HG02943 (cell line): ENCODE measurements around the gene WBP11.

Experiments
- ATAC-seq: cut with Tn5 transposase; IDR thresholded peaks from one replicate; pipeline ENCODE4 v1.9.1; 2021; ENCODE audit warnings: mild to moderate bottlenecking, low read depth, moderate library complexity; ENCODE audit not compliant: unreplicated experiment

WBP11 gene

GRCh38 chr12:14803011-14803829, at the start of gene WBP11, which contains the start of gene C12orf60:
TSS of gene WBP11 (minus strand) at chr12:14803478. CDS start at chr12:14801383, 2,095 bp downstream.
TSS of gene C12orf60 (plus strand) at chr12:14803670. CDS start at chr12:14822936, 19,266 bp downstream.
- ATAC-seq, result peak; percentile 99

DNA sequence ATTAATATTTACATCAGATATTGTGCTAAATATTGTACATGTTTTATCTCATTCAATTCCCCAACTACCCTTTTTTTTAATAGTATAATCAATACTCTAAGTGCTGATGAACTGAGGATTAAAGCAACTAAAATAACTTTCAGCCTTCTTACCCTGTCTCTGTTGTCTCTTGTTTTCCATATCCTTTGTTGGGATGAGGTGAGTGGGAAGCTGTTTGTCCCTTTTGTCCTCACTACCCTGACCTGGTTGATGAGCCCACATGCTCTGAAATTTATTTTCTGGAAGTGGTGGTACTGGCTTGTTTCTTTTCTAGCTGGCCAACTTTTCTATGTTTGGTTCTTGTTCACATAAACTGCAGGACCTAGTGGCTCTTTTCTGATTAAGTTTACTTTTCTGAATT, 49.6 kb upstream of the WBP11 start:
- ATAC-seq, result no peak

DNA sequence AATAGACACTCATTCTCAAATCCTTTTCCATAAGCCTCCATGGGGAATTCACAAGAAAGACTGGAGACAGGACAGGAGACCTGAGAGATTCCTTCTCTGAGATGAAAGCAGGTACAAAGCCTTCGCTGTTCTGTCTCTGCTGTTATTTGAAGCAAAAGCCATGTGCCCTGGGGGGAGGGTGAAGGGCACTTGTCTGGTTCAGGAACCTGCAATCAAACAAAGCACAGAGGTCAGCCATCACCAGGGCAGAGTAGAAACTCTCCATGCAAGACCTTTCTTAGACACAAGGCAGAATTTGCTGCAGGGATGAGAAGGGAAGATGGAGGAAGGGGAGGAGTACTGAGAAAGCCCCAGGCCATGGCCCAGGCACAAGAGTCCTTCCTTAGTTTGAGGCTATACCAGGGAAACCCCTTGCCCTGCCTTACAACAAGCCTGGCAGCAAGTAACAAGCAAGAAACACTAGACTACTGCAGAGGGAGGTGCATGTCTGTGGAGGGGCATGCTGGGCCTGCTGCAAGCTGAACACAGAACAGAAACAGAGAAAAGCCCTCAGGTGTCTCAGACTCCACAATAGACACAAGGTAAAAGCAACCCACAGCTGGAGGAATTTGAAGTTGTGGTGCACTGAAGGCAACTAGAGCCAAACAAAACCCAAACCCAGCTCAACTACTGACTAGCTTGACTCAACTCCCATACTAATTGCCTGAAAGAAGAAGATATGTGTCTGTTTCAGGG, 47.8 kb upstream of the WBP11 start:
- no peak for ATAC-seq

GRCh38 chr12:14849661-14850060, 46.4 kb upstream of the WBP11 start:
- no peak for ATAC-seq

GRCh38 chr12:14846876-14847580, 43.8 kb upstream of the WBP11 start:
- no peak for ATAC-seq

DNA sequence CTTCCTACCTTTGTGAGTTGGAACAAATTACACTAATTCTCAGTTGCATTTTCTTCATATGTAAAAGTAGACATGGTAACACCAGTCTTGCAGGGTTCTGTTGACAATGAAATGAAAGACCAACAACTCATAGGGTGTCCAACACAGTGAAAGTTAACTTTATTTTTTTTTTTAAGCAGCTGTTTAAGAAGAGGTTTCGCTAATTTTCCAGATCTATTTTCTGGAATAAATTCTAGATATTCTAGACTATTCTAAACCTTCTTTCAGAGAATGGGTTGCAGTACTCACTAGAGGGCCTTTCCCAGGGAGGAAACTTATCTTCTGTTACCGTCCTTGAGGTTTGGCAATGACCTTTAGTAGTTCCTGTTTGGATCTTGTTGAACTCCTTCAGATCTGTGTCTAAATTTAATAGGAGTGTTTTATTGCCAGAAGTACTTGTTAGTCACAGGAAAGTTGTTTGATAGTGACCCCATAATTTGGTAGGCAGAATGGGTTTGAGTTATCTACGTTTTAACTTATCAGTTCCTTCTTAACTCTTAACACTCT, 42.8 kb upstream of the WBP11 start:
- no peak for ATAC-seq

- ATAC-seq, result no peak
Observed at GRCh38 chr12:14845350-14845750, 42.1 kb upstream of the WBP11 start.

- no peak for ATAC-seq
Observed at GRCh38 chr12:14844401-14844800, 41.1 kb upstream of the WBP11 start.

DNA sequence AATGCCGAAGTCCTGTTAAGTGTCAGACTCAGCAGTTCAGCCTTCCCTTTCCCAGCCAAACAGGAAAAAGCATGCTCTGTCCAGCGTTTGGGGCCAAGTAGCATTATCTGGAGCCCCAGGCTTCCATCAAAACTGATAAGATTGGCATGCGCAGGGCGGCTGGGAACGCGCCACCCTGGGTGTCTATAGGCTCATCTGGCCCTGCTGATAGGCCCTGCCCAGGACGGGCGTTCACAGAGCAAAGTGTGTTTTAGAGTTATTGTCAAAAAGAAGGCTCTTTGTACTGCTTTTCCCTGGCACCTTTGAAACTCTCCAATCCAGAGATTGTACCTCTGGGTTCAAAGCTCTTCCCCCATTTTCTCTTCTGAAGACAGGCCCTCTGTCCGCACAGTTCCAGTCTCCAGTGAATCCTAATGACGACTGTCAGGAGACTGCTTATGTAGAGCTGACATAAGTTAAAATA, 40.2 kb upstream of the WBP11 start, which contains the start of gene ART4:
ART4 (minus strand) TSS at position 102 of the 463 bp plus-strand sequence. CDS start 413 bp downstream, outside the sequence.
- ATAC-seq, result no peak

DNA sequence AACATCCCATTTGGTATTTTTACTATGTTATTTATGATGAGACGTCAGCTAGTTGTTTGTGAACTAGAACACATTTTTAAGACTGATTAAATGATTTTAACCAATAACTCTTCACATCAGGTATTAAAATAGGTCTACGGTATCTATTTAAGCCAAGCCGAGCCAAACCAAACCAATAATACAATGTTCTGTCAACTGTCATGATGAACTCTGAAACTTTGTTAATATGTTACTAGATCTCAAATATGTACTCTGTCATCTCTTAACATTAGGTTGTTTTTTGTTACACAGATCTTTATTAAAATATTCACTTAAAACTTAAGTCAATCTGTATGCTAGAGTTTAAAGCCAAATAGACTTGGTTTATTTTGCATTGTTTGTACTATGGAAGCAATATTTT, 39.0 kb upstream of the WBP11 start:
- ATAC-seq, result no peak

GRCh38 chr12:14841761-14842160, 38.5 kb upstream of the WBP11 start:
- no peak for ATAC-seq

DNA sequence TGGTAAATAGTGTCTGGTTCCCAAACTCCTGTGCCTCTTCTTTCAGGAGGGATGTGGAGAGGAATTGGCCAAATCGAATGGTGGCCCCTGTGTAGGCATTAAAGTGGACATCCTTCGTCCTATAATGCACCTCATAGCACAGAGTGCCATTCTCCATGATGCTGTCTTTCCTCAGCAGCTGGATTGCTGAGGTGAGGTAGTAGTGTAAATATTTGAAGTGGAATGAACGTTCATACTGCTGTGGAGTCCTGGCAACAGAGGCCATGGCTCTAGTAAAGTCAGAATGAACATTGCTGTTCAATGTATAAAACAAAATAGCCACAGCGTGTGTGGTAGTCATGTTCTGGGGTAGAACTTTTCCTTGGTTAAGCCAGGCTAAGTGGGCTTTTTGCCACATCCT, 37.3 kb upstream of the WBP11 start:
- no peak for ATAC-seq

- no peak for ATAC-seq
Observed at GRCh38 chr12:14839262-14839661, 36.0 kb upstream of the WBP11 start.

- no peak for ATAC-seq
Observed at GRCh38 chr12:14836336-14837210, 33.3 kb upstream of the WBP11 start.

- ATAC-seq, result no peak
Observed at GRCh38 chr12:14834509-14834908, 31.2 kb upstream of the WBP11 start.

DNA sequence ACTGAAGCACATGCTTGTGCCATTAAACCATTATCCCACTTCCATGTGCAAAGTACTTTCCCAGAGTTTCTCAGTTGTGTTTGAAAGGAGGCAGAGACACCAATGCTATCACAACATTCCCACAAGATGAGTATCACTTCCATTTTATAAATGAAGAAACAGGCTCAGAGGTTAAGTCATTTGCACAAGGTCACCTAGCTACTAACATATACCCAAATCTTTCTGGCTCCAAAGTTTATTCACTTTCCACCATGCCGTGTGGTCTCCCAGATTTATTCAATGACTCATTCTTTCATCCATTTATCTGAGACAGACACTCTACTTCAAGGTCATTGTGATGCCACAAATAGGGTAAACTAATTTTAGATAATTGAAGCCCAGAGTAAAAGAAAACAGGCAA, 30.7 kb upstream of the WBP11 start:
- ATAC-seq, result no peak

GRCh38 chr12:14833336-14833735, 30.1 kb upstream of the WBP11 start:
- no peak for ATAC-seq

- no peak for ATAC-seq
Observed at GRCh38 chr12:14828892-14829291, 25.6 kb upstream of the WBP11 start.

GRCh38 chr12:14827043-14827442, 23.8 kb upstream of the WBP11 start:
- ATAC-seq, result no peak

DNA sequence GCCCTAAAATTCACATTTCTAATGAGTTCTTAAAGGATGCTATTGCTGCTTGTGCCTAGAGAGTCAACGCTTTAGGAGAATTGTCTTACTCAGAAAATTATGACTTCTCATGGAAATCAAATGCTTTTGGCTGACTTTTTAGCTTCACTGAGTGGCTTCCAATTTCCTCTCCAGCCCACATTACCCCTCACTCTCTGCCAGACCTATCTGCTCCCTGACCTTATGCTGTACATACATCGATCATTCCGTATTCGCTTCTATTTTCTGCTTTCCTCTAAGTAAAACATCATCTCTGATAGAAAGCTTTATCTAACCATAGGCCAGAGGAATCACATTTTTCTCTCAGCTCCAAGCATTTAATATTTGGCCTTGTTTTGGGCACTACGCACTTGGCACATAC, 23.2 kb upstream of the WBP11 start:
- no peak for ATAC-seq
